HG03045 (cell line): ENCODE measurements around the gene RGS6.
"Not testable (repeated sequence)": the region's sequence is repeated elsewhere in the genome, so short reads cannot be mapped to it uniquely, and the experiment has no call there.

Experiments used
- ATAC-seq: cut with Tn5 transposase; IDR thresholded peaks from one replicate; pipeline ENCODE4 v1.9.1; 2021; ENCODE audit warnings: mild to moderate bottlenecking, moderate library complexity; ENCODE audit not compliant: unreplicated experiment

RGS6 gene

DNA sequence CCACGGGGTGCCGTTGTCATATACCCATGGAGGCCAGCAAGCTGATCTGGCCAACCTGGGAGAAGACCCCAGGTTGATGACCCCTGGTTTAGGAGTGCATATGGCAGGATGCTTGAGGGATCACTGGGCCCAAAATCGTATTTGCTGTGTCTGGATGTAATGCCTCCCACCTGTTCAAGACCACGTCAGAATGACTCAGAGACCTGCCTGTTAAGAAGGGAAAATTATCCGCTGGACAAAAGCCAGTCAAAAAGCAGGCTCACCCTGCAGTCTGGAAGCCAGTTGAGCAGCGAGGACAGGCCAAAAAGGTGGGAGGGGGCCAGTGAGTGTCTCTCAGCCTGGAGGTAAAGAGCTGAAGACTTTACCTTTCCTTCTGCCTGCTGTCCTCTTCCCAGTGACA lies 512.5 kb downstream of the RGS6 start:
- no peak for ATAC-seq

DNA sequence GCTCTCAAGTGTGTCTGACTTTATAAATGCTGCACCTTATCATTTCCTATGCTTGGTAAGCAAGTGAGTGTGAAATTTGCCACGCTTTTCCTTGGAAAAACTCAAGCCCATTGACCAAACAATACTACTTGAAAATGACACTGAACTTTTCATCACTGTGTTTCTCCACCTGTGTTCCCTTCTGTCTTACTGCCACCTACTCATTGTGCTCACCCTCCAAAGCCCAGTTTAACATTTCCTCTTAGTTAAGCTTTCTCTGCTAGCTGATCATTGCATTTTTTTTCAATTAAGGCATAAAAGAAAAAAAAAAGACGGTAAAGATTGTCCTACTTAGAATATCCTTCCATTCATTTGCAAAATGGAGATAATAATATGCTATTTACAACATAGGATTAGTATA lies 516.0 kb downstream of the RGS6 start:
- ATAC-seq, result no peak

DNA sequence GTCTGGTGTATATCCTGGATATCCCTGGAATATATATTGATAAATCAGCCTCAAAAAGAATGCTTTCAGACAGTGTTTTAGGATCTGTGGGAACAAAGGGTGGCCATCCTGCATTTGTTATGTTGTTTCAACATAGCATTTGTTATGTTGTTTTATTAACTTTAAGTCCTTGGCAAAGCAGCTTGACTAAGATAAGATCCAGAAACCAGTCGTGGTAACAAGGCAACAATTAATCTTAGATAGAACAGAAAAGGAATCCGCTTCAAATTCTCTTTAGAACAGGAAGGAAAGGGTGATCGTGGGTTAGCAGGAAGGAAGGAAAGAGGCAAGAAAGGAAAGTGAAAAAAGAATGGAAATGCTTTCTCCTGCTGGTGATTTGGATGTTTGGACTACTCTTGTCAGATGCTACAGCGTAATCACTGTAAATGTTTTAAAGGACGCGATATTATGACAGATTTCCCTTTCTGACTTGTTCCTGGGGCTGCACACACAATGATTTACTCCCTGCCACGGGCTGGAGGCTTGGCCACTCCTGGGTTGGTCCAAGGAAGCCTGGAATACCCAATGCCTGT lies 518.3 kb downstream of the RGS6 start:
- no peak for ATAC-seq

DNA sequence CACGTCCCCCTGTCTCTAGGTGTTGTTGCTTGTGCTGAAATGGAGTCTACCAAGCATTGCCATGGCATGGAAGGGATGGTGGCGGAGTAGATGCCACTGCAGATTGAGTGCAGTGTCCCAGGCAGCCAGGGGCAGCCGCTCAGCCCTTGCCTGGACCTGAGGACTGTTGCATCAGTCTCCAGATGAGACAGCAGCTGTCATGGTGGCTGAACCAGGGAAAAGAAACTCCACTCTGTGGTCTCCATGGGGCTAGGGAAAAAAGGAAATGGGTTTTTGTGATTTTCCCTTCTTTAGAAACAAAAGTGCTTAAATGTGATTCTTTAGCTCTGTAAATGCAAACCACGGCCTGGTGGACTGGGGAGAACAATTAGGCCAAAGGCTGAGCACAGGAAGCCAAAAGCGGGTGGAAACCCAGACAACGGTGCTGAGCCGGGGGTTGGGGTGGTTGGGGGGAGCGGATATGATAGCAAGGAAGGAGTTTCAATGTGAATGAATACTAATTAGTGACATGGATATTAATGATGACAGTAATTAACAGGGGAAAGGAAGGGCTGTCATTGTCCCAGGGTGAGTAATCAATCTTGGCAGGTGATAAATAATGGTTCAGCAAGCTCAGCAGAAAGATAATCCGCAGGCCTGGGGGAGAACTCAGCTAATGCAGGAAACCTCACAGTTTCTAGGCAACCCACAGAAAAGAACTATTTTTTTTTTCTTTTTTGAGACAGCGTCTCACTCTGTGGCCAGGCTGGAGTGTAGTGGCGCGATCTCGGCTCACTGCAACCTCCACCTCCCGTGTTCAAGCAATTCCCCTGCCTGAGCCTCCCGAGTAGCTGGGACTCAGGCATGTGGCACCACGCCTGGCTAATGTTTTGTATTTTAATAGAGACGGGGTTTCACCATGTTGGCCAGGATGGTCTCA lies 519.1 kb downstream of the RGS6 start:
- ATAC-seq, result peak; percentile 68

DNA sequence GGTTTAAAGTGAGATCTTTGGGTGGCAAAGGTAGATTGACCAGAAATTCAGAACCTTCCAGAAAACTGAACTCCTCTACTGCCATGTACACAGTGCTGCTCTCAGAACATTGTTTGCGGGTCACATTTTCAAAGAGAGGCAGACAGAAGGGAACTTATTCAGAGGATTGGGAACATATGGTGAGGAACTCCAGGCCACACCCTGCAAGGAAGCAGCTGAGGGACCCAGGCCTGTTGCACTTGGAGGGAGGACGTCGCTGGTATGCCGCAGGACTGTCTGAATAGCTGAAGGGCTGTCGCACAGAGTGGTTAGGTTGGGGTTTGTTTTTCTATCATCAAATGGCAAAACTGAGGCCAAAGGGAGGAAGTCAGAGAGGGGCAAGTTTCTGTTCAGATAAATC lies 520.5 kb downstream of the RGS6 start:
- no peak for ATAC-seq

DNA sequence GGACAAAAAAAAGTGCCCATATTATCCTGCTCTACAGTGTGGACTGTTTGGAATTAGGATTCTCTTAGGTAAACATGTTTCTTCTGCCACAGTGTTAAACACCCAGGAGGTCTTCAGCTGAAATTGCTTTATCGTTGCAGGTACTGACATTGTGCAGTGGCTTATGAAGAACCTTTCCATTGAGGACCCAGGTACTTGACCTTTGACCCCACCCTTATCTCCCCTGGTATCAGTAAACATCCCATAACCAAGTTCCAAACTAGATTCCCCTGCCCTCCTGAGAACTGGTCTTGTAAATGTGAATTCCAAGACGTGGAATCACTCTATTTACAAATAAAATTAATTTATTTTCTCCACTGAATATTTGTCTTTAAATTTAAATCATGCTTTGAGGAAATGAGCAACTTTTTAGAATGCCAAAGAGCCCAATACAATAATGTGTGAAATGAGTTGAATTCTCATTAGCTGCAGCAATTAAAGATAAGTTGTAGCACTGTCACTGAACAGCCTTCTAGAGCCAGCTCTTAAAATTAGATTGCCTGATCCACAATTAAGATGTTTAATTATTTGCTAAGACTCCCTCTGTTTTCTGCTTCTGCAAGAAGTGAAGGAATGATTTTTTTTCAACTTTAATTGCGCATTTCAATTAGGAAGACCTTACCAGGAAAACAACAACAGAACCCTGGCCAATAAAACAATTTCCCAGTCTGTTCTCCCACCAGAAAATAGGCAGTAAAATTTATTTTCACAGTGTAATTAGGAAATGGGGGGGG lies 522.3 kb downstream of the RGS6 start:
- ATAC-seq, result no peak

DNA sequence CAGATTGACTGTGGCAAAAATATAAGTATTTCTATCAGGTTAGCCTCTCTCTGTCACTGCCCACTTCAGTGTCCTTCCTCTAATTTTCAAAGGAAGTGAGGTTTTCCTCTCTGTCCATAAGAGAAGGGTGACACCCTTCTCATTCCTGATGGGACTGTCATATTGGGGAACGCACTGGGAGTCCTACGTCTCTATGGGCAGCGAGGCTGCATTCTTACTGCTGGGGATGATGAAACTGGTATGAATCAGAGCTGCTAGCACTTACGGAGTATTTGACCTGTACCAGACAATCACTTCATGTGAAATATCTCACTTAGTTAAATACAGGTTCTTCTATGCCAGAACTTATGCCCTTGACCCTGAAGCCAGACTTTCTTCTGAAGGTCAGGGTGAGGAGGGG lies 525.4 kb downstream of the RGS6 start:
- no peak for ATAC-seq

DNA sequence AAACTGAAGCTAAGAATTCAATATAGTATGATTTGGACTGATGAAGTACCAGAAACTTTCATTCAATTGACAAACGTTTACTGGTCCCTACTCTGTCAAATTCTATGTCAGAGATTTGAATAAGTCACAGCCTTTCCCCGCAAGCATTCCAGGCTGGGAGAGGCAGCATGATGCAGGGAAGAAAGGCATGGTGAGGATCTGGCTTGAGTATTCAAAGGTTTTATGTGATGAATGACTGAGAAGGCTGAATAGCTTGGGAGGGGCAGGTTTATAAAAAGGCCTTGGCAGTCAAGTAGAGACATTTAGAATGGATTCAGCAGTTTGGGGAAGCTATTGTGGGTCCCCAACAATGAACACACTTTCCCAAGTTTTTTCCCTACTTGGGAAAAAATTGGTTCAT lies 529.8 kb downstream of the RGS6 start:
- ATAC-seq, result no peak

DNA sequence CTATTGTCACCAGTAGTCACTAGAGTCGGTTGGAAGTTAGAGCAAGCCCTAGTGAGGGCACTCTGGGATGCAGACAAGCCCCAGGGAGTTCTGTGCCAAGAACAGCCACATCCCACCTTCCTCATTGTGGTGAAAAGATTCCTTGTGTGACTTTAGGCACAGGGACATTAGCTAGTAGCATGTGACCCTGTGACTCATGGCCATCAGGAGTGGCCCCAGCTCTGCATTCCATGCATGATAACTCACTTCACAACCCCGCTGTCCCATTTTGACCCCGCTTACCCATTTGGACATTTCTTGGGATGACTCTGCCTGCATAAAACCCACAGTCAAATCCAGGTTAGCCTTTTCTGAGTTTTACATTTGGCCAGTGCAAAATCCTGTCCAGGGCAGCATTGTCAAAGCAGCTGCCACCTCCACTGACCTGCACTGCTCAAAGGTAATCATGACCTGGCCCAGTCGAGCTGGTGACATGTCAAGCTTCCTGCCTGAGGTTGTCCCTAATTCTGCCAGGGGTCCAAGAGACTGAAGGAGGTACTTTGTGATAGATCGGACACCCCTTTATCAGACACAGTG lies 531.1 kb downstream of the RGS6 start:
- ATAC-seq, result no peak

DNA sequence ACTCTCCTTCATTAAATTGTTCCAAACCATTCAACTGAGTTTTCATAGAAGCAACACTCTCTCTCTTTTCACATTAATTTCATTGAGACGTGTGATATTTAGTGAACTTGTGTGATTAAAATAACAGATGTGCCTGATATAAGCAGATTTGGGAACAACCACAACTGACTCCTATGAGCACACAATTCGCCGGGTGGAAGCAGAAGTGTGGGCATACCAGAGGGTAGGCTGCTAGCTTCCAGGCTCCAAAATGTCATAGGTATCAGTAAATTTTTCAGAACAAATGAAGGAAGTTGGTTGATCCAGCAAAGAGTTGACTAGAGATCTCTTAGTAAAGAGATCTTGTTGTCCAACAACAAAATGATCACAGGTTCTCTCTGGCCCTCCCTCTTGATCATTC lies 532.0 kb downstream of the RGS6 start:
- ATAC-seq, result no peak

DNA sequence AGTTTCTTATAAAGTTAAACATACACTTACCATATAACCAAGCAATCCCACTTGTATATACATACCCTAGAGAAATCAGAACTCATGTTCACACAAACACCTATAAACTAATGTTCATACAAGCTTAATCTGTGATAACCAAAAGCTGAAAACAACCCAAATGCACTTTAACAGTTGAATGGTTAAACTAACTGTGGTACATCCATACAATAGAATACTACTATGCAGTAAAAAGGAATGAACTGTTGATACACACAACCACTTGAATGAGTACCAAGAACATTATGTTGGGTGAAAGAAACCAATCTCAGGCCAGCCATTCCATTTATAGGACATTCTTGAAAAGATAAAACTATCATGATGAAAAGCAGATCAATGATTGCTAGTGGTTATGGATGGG lies 534.1 kb downstream of the RGS6 start:
- no peak for ATAC-seq

DNA sequence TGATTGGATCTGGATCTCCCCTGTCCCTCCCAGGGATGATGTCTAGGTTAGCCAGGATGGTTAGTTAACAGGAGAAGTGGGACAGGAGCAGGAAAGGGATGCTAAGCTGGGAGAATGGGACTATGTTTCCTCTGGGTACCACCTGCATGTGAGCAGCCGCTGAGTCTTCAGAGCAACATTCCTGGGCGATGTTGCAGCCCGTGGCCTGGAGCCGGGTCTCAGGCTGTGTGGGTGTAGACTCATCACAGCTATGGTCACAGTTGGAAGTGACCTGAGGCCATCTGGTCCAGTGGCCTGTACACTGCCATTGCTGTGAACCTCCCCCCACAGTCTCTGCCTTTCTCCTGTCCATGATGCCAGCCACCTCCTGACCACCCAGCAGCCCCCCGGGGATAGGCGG lies 539.1 kb downstream of the RGS6 start:
- no peak for ATAC-seq

DNA sequence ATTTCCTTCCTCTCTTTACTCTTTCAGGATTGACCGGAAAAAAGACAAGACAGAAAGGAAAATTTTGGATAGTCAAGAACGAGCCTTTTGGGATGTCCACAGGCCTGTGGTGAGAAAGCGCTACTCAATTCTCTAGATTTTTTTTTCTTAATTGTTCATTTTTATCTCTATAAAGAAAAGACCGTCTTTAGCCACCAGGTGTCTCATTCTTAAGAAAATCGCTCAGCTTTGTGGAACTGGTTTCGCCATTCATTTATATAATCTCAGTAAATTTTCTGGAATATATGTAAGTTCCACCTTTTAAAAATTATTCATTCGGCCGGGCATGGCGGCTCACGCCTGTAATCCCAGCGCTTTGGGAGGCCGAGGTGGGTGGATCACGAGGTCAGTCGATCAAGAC lies 540.6 kb downstream of the RGS6 start:
- no peak for ATAC-seq

DNA sequence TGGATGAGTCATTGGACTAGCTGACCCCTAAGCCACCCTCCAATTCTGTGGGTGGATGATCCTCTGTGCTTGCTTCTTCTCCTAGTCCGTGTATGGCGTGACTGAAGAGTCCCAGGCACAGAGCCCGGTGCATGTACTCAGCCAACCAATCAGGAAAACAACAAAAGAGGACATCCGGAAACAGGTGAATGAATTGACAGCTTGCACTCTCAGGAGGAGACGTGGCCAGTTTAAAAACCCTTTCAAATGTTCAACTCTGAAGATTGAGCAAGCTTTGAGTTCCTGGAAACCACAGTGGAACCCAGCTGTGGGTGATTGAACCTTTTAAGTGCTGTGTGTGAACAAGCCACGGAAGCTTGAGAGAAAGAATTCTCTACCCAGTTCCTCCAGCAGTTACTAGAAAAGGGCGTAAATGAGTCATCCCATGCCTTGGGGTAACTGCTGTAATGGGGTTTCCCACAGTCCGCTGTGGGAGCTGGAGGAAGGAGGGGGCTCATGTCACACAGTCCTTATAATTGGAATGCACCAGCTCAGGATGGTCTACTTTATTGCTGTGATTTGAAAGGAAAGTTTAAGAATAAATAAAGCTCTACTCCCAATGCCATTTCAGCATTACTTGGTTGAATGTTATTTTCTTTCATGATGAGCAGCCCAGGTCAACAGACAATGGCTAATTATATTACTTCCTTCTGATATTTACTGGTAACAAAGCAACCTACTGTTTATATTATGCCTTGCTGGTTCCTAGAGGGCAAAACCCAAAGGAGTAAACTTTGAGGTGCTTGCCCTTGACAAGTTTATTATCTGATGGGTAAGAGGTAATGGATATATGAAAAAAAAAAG lies 544.6 kb downstream of the RGS6 start:
- peak; percentile 78 for ATAC-seq

DNA sequence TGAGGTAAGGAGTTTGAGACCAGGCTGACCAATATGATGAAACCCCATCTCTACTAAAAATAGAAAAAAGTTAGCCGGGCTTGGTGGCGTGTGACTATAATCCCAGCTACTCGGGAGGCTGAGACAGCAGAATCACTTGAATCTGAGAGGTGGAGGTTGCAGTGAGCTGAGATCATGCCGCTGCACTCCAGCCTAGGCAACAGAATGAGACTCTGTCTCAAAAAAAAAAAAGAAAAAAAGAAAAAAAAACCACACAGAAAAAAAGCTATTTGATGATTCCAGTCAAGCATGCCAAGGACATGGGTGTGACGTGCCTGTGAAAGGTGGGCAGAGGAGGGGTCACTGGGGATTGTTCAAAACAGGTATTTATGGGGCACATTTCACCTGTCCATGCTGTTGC lies 545.3 kb downstream of the RGS6 start:
- not testable (repeated sequence) for ATAC-seq

DNA sequence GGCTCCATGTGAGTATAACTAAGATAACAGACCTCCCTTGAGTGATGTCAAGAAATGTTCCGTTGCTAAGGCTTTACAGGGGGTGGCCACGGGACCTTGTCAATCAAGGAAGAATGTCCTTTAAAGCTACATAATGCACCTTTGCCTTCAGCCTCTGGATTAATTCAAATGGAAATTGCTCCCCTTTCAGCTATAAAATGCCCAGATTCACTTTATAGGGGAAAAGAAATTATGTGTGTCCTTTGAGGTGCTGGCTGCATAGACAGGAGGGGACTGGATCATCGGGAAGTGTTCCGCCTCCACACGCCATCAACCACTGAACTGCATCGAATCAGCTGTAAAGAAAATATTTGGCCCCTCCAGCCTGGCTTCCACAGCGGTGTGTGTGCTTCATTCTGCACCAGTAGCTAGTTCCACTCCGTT lies 546.3 kb downstream of the RGS6 start:
- ATAC-seq, result no peak

DNA sequence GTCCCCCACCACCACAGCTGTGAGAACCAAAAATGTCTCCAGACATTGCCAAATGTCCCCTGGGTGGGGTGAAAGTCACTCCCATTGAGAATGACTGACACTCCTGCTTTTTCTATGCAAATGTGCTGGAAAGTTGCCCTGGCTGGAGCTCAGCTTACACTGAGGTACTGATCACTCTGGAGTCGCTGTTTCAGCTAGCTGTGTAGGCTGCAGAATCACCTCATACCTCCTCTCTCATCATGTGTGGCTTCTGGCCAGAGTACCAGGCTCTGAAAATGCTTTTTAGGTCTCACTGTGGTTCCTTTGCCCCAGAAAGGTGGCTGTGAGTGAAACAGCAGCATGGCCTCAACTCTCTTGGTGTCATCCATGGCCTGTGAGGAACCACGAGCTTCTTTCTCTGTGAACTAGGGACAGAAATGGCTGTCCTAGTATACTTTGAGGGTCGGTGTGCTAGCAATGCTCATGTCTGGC lies 547.3 kb downstream of the RGS6 start:
- no peak for ATAC-seq

DNA sequence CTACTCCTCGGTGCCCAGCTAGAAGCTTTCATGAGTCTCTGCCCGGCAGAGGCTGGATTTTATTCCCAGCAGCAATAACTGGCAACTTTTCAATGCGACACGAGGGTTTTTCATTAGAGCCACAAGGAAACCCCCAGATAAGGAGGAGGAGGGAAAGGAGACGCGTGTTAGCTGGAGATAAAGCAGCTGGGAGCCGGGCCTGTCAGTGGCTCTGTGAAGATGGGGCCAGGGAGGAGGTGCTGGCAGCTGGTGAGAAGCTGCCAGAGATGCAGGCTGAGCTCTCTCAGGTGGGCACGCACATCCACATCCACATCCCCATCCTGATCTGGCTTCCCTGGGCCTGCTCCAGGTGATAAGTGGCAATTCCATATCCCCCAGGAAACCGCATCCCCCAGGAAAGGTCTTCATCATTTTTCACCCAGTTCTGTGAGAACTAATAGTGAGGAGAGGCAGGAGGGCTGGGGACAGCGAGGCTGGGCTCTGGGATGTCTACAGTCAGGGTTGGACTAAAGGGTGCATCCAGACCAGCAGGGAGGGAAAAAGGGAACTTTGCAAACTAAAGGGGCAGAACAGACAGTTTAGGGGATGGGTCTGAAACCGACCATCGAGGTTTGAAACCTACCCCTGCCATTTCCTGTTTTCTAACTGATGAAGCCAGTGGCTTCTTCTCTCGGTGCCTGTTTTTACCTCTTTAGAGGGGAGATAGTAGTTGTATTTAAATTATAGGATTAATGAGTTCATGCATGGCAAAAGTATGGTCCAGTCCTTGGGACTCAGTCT lies 548.4 kb downstream of the RGS6 start:
- no peak for ATAC-seq

DNA sequence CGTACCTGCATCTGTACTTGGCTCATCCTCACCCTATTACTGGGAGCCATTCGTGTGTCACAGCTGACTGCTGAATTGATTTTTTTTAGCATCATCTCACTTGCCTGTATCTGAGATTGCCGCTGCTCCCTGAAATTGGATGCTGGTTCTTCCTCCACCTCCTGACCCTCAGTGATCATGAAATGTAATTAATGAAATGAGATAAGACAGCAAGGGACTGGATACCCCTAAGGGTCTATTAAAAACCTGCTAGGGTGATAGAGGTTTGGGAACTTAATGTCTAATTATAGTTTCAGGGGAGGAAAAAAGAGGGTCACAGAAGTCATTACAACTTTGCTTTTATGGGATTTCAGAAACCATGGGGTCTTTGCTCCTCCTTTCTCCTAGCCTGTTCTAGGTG lies 551.1 kb downstream of the RGS6 start:
- no peak for ATAC-seq

DNA sequence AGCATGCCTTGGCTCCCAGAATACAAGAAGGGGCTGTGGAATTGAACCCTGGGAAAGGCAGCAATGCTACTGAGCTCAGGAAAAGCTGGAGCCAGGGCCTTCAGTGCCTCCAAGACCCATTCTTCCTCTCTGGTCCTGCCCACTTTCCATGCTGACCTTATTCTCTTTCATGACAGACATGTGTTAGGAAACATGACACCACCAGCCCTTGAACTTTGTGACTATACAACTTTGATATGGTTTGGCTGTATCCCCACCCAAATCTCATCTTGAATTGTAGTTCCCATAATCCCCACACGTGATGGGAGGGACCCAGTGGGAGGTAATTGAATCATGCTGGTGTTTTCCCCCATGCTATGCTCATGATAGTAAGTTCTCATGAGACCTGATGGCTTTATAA lies 553.5 kb downstream of the RGS6 start:
- no peak for ATAC-seq
